A549 (cell line): ENCODE results near the gene TOX4.

ENCODE experiments used
- CTCF ChIP-seq: fragments of >200 bp; sonication (Bioruptor Twin); formaldehyde crosslinking; IDR thresholded peaks from 3 replicates; pipeline ENCODE4 v1.5.1; 2016
- PHF8 ChIP-seq: fragments of 200-600 bp; sonication (generic); IDR thresholded peaks from 2 replicates; pipeline ENCODE4 v1.6.1; 2016; ENCODE audit warnings: low read depth, mild to moderate bottlenecking, antibody characterized with exemption, moderate library complexity, borderline replicate concordance
- POLR2A ChIP-seq: IDR thresholded peaks from 2 replicates; pipeline ENCODE4 v1.6.1; 2012; ENCODE audit warnings: mild to moderate bottlenecking, low read length
- POLR2AphosphoS2 ChIP-seq: conservative IDR thresholded peaks from 2 replicates; pipeline ENCODE4 v1.6.1; 2012; ENCODE audit warnings: low read length, improper control_type of control experiment, inconsistent platforms

- TF ChIP-seq PHF8: no peak
- no peak for TF ChIP-seq CTCF
- TF ChIP-seq POLR2A: no peak
- TF ChIP-seq POLR2AphosphoS2: no peak
Measured at GRCh38 chr14:21535545-21536417, 58.8 kb downstream of the TOX4 start.
